ENCODE measurements around the gene PSMD1.
A peak's percentile ranks its signal among the peaks of the same experiment; 100 is the strongest.
"Not testable (repeated sequence)": the region's sequence is repeated elsewhere in the genome, so short reads cannot be mapped to it uniquely, and the experiment has no call there.

The PSMD1 gene

DNA sequence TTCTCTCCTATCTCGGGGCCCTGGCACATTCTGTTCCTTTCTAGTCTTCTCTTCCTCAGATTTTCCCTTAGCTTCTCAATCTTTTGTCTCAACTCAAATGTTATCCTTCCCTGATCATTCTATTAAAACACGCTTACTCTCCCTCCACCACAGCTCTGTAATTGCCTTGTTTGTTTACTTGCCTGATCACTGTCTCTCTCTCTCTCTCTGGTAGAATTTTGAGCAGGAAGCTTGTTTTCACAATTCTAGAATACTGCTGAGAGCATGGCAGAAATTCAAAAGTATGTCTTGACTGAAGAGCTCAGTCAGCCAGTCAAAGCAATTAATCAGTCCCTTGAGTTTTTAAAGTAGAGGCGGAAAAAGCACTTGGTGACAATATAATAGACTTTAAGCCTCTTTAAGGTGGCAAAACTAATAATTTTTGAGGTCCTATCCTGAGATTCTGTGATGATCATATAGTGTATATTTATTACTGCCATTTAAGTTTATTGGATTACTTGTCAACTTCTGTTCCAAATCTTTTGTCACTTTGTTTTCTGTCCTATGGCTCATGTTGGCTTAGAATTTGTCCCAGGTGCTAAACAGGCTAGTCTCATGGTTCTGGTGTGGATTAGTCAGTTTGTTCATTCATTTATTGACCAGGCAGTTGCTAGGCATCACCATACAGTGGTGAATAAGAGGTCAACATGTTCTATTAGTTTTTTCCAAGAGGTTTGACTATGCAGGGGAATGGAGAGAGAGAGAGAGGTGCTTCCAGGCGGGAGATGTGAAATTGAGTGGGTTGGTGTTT is 2.3 kb downstream of the PSMD1 start:
- DNase-seq = no peak

DNA sequence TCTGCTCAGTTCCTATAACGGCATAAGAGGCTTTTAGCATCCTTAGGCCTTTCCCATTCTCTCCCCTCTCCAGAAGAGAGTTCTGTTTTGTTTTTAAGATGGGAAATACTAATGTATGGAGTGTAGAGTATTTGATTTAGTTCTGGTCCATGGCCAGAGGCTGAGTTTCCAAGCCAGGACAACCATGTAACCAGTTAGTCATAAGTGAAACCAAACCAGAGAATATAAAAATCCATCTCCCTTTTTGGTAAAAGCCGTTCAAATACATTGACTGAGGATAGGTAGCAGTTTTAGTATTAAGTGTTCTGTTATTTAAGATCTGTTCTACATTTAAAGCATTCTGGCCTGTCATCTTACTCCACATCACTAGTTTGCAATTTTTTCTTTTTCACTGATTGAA is 3.1 kb downstream of the PSMD1 start:
- DNase-seq = no peak

DNA sequence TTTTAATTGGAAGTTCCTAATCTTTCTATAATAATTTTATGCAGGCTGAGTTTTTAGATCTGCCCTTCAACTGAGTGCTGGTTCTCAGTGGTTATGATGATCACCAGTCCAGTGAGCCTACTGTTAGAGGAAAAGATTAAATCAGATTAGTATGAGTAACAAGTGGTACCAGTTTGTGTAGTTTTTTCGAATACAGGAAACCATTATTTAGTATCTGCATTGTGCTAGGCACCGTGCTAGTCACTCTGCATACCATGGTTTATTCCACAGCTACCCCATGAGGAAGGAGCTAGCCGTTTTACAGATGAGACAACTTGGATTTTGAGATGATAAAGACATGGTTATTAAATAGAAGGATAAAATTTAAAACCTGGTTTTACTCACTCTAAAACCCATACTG is 6.1 kb downstream of the PSMD1 start:
- no peak for DNase-seq

DNA sequence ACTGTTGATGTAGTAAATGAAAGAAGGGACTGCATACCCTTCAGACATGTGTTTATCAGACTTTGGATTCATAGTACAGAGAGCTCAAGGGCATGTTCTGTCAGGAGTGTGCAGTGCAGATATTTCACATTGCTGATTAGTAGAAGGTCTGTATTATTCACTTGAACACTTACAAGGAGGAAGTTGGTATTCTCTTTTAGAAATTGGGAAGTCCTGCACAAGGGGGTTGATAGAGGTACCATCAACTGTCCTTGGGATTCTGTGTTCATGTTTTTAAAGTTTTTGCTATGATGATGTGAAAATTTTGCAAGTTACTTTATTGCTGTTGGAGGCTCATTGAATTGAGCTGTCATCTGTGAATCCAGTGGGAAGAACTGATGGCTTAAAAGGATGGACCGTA is 6.7 kb downstream of the PSMD1 start:
- no peak for DNase-seq

DNA sequence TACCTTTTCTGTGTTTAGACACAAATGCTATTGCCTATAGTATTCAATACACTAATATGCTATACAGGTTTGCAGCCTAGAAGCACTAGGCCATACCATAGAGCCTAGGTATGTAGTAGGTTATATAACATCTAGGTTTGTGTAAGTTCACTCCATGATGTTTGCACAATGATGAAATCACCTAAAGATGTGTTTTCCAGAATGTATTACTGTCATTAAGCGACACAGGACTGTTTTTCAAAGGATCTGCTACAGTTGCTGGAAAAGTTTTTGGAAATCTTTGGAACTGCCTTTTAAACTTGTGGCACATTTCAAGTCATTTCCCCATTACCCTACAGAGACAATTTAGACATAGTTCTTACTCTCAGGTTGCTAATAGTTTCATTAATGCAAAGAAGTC is 9.3 kb downstream of the PSMD1 start:
- DNase-seq = no peak

DNA sequence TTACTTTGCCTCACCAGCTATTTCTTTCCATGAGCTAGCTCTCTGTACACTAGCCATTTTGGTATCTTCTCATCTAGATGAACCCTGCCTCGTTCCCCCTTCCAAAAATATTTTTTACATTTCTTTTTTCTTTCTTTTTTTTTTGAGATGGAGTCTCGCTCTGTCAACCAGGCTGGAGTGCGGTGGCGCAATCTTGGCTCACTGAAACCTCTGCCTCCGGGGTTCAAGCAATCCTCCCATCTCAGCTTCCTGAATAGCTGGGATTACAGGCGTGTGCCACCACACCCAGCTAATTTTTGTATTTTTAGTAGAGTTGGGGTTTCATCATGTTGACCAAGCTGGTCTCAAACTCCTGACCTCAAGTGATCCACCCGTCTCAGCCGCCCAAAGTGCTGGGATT is 10.9 kb downstream of the PSMD1 start:
- not testable (repeated sequence) for DNase-seq

DNA sequence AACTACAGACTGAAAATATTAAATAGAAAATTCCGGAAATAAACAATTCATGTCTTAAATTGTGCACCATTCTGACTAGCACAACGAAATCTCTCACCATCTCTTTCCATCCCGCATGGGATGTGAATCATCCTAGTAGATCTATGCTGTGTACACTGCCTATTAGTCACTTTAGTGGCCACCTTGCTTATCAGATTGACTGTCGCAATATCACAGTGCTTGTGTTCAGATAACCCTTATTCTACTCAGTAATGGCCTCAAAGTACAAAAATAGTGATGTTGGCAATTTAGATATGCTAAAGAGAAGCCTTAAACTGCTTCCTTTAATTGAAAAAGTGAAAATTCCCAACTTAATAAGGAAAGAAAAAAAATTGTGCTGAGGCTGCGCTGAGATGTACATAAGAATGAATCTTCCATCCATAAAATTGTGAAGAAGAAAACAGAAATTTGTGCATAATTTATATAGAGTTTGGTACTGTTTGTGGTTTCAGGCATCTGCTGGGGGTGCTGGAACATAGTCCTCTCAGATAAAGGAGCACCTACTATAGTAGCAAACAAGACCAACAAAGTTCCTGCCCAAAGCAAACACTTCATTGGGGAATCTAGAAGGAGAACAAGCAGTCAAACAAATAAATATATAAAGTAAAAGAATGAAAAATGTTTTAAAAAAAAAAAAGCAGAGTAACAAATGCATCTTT is 12.0 kb downstream of the PSMD1 start:
- DNase-seq = no peak

DNA sequence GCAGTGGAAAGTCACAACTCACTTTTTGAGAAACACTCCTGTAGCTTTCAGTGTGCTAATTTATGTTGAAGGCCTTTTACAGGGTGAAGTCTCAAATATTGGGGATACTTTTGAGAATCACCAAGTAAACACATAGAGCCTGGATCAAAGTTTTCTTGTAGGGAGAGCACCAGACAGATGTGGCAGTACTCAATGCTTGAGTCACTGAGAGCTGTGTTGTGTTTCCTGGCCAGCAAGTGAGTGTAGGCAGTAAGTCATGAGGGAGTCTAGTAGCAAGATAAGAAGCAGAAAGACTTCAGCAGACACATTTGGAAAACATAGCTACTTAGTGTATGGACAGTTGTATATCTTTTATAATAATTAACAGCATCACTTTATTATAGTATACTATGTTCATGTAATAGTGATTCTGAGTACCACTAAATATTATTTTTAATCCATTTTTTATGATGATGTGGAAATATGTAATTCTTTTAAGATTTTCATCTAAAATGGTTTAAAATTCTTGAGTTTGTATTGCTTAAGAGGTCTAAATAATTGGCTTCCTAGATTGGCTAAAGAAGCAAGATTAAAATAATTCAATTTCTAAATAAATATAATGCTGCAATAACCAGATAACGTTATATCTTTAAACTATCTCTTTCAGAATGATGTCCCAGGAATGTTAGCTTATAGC is 12.8 kb downstream of the PSMD1 start:
- DNase-seq = no peak

DNA sequence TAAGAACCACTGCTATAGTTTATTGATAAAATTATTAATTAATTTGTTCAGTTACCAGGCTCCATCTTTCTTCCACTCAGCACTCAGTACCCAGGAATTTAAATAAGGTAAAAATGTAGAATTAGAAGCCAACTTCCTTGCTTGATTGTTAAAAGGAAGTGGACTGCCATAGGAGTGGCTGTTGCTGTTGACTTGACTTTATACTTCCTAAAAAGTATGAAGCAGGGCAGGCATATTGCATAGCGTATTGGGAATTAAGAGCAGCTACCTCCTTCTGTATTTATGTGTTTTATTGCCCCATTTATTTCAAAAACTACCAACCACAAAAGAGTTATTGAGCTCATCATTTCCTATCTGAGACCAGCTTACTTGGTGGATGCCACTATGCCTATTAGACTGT is 27.9 kb downstream of the PSMD1 start:
- no peak for DNase-seq

DNA sequence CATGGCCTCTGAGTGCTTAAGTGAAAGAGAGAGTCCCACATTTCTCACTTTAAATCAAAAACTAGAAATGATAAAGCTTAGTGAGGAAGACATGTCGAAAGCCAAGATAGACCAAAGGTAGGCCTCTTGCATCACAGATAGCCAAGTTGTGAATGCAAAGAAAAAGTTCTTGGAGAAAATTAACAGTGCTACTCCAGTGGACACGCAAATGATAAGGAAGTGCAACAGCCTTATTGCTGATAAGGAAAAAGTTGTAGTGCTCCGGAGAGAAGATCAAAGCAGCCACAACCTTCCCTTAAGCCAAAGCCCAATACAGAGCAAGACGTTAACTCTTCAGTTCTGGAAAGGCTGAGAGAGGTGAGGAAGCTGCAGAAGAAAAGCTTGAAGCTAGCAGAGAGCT is 32.1 kb downstream of the PSMD1 start:
- no peak for DNase-seq

DNA sequence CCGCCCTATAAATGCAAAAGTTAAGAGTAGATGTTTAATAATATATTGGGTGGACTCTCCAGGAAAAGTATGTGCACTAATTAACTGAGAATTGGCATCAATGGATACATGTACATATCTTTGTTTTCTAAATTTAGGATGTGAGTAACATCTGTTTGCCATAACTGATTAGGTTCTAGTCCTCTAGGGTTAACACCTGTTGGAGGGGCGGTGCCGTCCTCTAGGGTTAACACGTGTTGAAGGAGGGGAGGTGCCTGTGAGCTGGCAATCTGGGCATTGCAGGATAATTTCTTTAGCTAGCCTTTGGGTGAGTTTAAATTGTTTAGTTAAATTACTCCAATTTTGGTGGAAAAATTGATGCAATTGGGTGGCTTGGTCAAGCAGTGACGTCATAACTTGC is 37.3 kb downstream of the PSMD1 start:
- DNase-seq = no peak

DNA sequence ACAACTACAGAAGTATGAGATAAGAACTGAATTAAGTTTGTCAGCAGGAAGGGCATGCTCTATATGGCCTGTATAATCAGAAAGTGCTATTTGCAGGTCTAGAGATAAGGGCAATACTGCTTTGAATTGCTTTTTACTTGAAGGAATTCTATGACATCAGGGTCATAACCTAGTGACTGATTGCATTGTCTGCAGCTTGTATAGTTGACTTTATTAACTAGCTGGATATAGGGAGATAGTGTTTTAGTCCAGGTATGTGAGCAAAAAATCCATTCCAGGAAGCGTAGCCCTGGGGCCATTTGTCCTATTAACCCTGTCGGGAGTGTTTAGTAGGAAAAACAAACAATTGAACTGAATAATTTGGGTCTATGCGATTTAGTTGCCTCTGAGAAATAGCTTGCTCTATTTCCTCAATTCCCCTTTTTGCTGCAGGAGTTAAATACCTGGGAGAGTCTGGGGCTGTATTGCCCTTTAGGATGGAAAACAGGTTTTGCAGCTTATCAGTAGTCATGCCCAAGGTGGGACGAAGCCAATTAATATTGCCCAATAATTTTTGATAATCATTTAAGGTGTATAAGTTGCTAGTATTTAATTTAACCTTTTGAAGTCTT is 38.2 kb downstream of the PSMD1 start:
- no peak for DNase-seq

DNA sequence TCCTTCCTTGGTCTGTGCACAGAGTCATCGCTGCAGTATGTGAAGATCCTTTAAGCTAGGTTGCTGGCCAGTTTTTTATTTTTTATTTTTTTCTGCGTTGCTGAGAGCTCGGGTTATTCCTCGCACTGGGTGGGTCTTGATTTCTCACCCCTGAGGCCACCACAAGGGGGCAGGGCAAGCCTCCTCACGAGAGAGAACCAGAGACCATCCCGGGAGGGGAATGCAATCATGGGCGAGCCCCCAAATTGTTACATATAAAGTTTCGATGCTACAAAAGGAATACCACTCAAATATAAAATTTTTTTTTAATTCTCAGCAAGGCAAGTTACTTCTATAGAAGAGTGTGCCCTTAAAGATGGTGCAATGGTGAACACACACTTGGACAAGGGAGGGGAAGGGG is 43.3 kb downstream of the PSMD1 start:
- DNase-seq = no peak

DNA sequence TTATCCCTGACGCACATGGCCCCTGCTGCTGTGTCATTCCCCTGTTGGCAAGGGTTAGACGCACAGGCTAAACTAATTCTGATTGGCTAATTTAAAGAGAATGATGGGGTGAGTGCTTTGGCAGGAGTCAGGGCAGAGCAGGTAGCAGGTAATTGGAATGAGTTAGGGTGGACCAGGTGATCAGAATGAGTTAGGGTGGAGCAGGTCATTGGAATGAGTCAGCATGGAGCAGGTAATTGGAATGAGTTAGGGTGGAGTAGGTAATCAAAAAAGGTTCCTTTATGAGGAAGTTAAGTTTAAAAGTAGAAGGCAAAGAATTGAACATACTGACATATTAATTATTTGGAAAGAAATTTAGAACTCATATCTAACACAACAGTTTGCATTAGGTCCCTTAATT is 43.7 kb downstream of the PSMD1 start:
- not testable (repeated sequence) for DNase-seq

DNA sequence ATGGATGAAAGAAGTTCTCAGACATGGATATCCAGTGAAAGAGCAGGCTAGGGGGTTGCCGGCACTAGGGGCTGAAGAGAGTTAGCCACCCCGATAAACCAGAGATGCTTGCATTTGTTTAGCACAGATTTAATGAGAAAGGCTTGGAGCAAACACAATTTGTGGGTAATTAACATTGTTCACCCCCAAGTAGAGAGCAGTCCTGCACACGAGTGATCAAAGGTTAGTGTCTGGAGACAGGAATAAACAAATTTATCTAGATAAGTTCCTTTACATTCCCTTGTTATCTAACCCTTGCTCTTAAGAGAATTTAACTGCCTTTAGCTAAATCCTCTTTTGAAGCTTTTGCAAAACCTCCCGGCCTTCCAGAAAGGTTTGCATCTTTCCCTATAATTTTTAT is 44.3 kb downstream of the PSMD1 start:
- DNase-seq = no peak

DNA sequence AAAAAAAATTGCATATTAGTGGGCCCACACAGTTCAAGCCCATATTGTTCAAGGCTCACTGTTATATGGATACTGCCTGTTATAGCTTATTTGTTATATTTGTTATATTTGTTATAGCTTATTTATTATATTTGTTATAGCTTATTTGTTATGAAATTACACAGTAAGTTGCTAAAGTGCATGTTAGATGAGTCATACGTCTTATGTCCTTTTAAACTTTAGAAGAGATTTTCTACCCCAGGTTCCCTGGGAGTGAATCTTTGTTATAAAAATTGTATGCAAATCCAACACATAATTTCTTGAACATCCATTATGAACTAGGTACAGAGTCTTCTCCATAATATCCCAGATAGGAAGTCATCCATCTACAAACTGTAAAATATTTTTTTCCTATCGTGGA is 46.1 kb downstream of the PSMD1 start:
- no peak for DNase-seq

DNA sequence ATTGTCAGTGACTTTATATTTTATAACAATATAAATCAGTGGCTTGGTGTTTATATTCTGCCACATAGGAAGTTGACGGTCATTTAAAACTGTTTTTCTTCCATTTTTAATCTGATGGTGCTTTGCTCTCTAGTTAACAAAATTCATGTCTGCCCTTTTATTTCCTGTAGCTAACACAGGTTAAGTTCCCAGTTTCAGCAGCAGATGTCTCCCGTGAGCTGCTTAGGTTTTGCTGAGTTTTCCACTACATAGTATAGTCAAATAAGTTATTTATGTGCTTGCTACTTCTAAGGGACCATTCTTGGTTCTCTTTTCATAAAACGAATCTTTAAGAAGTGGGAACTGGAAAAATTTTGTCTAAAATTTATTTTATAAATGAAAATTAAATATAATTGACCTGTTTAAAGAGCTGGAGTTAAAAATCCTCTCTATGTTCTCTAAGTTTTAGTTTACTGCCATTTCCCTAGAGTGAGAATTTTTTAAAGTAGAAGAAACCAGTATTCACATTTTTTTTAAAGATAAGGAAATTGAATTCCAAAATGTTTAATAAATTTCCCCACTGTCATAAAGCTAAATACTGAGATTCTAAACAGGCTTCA is 47.5 kb downstream of the PSMD1 start:
- peak; percentile 61 for DNase-seq

DNA sequence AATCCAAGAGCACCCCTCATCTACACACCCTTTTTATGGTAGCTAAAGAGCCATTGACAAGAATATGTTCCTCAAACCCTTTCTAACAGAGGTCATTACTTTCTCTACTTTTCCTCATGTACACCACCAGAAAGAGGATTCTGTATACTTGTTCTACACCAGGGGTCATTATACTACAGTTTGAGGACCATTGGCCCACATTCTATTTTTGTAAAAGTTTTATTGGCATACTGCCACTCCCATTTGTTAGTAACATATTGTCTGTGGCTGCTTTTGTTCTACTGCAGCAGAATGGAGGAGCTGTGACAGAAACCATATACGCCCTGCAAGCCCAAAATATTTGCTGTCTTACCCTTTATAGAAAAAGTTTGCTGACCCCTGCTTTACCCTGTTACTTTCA is 53.9 kb downstream of the PSMD1 start:
- DNase-seq = no peak

DNA sequence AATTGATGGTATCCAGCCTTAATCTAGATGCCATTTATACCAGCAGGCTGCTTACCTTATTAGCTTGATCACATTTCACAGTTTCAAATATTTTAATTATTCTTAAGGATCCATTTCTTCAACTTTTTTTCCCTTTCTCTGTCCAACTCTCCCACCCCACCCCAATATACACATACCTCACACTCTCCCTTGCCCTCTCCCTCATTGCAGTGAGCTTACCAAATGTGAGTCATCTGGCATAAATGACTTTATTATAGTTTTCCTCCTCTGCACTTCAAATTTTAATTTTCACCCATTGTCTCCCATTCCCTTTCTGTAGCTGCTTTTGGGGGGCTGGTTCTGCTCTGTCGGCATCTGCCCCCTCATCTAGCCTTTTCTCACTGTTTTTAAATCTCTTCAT is 55.3 kb downstream of the PSMD1 start:
- DNase-seq = no peak

DNA sequence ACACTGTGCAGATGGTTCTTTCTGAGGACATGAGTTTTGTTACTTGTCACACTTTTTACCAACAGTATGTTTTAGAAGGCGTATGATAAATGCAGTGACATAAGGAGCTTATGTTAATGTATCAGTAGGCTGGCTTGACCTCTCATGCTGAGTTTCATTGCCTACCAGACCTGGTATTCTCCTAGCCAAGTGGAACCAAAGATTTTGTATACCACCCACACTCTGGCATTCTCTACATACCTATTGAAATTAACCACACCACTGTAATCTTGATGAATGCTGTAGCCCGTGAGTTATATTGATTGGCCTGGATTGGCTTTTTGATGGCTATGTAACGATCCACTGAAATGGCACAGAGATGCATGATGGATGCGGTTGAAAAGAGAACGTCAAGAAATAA is 56.8 kb downstream of the PSMD1 start:
- no peak for DNase-seq

DNA sequence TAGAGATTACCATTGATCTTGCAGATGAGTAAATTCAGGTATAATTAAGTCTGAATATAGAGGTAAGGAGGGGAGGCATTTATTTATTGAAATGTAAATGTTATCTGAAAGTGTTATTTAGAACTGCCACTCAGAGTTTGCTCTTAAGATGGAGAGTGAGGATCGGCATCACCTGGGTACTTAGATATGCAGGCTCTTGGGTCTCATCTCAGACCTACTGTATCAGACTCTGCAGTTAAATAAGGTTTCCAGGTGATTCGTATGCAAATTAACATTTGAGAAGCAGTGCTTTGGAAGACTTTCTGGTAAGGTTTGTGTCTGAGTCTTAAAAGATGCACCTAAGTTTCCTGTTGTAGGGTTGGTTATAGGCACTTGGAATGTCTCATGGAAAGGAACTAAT is 59.0 kb downstream of the PSMD1 start:
- no peak for DNase-seq

DNA sequence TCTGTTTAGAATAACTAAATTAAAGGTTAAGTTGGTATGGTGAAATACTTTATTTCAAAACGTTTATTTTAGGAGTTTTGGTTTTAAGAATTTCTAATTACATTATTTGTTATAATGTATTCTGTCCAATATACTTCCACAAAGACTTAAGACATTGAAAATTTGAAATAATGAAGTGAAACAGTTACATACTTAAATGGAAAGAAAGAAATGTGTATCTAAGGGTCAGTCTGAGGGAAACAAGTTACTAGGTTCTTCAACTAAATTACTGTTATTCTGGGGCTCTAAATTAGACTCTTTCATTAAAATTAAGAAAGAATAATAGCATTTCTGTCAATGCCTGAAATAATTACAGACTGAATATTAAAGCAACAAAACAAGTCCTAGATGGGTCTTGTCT is 60.5 kb downstream of the PSMD1 start:
- no peak for DNase-seq

DNA sequence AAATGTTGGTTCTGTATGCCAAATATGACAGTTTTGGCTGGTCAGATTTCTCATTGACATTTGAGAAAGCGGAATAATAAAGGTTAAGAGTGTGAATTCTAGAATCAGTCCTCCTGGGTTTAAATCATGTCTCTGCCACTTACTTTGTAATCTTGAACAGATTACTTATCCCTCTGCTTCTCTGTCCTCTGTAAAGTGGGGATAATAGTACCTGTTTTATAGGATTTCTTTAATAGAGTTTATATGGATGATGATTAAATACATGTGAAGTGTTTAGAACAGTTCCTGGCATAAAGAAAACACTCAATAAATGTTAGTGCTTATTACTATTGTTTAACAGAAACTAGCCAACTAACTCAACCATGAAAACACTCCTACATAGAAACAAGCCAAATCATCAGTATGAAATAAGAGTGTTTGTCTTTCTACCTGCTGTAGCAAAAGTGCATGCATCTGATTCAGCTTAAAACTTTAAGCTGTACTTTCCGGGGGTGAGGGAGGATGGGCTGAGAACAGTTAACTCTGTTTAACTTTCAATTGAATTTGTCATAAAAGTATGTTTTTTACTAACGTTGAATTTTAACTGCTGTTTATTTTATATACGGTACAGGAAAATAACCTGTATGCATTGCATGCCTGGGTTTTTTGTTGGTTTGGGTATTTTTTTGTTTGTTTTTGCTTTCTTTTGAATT is 61.4 kb downstream of the PSMD1 start:
- DNase-seq = no peak

Measured in CD4-positive, alpha-beta T cell treated with Interleukin-12 subunit alpha and Interleukin-12 subunit beta, for 1 hour (primary cell).